ENCODE results near the gene ZBTB37. TPM values are rescaled to one million over a fixed set of nuclear protein-coding genes. Genes with fewer than 3 reads are reported as not detected.

Gene ZBTB37, protein sequence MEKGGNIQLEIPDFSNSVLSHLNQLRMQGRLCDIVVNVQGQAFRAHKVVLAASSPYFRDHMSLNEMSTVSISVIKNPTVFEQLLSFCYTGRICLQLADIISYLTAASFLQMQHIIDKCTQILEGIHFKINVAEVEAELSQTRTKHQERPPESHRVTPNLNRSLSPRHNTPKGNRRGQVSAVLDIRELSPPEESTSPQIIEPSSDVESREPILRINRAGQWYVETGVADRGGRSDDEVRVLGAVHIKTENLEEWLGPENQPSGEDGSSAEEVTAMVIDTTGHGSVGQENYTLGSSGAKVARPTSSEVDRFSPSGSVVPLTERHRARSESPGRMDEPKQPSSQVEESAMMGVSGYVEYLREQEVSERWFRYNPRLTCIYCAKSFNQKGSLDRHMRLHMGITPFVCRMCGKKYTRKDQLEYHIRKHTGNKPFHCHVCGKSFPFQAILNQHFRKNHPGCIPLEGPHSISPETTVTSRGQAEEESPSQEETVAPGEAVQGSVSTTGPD
- total RNA-seq, result 7.5 and 7.9 TPM in 2 replicates

DNA sequence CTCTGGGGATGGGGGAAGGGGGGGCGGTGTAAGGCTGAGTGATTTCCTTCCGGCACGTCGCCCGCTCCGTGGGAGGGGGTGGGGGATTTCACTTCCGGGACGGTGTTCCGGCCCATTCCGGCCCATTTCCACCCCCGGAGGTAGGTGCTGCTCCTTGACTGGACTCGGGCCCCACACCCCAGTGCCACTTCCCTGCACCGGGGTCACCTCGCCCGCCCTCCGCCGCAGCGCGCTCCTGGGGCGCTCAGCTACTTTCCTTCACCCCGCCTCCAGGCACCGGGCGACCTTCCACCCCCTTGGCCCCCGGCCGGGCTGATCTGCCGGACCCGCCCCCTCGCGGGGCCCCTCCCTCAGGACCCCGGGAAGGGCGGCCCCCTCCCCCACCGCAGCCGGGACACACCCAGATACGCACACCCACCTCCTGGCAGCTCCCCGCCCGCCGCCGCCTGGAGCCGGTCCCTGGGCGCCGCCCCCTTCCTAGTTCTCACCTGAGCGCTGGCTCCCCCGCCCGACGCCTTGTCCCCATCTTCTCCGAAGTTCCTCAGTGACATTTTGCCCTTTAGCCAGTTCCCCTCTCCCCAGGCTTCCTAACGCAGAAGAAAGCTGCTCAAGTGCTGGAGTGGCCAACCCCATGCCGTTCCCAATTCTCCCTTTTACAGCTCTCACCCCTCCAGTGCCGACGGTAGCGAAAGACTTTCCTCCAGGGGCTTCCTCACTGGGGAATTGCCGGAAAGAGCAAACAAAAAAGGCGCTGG lies at the start of gene ZBTB37:
ZBTB37 (plus strand) TSS at position 115 of the 755 bp plus-strand sequence. CDS start 1,846 bp downstream, outside the sequence.
- H3K36me3 ChIP-seq (ENCODE audit: control insufficient read depth, insufficient read depth, low read length), result peaks cover 6% of the 10 kb centered on the region
- no peaks in the 10 kb centered on the region for H3K27me3 ChIP-seq (ENCODE audit: control insufficient read depth, insufficient read depth, low read length)
- peak; percentile 21 for DNase-seq (ENCODE audit: low read depth)
- TF ChIP-seq, protein P1, sequence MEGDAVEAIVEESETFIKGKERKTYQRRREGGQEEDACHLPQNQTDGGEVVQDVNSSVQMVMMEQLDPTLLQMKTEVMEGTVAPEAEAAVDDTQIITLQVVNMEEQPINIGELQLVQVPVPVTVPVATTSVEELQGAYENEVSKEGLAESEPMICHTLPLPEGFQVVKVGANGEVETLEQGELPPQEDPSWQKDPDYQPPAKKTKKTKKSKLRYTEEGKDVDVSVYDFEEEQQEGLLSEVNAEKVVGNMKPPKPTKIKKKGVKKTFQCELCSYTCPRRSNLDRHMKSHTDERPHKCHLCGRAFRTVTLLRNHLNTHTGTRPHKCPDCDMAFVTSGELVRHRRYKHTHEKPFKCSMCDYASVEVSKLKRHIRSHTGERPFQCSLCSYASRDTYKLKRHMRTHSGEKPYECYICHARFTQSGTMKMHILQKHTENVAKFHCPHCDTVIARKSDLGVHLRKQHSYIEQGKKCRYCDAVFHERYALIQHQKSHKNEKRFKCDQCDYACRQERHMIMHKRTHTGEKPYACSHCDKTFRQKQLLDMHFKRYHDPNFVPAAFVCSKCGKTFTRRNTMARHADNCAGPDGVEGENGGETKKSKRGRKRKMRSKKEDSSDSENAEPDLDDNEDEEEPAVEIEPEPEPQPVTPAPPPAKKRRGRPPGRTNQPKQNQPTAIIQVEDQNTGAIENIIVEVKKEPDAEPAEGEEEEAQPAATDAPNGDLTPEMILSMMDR (IDR thresholded peaks at IDR 0.05; ENCODE audit: insufficient read depth, low read length, poor library complexity, severe bottlenecking), result no peak
- H3K4me3 ChIP-seq (ENCODE audit: low read depth, low read length), result peak within 1 kb of the TSS; percentile 75

DNA sequence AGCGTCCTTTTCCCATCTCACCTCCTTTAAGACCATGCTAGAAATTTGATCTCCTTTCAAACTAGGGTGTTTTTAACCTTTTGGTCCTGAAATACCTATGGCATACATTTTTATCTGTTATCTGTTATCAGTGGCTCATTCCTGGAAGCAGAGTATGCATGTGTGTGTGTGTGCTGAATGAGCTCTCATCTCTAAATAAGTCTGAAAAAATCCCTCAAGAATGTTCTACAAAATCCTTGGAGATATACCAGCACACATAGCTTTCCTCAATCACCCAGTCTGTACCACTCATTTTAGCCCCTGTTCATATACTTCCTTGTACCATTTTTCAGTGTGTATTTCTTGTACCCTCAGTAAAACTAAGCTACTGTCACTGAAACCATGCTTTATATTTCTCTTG lies 49.7 kb upstream of the ZBTB37 start:
- no peak overlapping the region for H3K4me3 ChIP-seq (ENCODE audit: low read depth, low read length)
- TF ChIP-seq, protein P1 (IDR thresholded peaks at IDR 0.05; ENCODE audit: insufficient read depth, low read length, poor library complexity, severe bottlenecking), result no peak
- H3K36me3 ChIP-seq (ENCODE audit: control insufficient read depth, insufficient read depth, low read length), result no peaks in the 10 kb centered on the region
- no peaks in the 10 kb centered on the region for H3K27me3 ChIP-seq (ENCODE audit: control insufficient read depth, insufficient read depth, low read length)
- no peak for DNase-seq (ENCODE audit: low read depth)

DNA sequence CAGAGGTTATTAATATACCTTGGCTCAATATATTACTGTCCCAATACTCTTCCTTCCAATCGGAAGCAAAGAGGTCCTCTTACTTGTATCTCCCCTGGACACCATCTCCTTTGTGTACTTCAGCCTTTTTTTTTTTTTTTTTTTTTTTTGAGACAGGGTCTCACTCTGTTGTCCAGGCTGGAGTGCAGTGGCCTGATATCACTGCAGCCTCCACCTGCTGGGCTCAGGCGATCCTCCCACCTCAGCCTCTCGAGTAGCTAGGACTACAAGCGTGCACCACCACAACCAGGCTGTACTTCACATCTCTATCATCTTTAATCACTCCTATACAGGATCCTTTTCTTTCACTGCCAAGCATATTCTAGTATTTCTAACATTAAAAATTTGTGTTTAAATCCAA lies 46.5 kb upstream of the ZBTB37 start:
- TF ChIP-seq, protein P1 (IDR thresholded peaks at IDR 0.05; ENCODE audit: insufficient read depth, low read length, poor library complexity, severe bottlenecking), result no peak
- H3K4me3 ChIP-seq (ENCODE audit: low read depth, low read length), result no peak overlapping the region

DNA sequence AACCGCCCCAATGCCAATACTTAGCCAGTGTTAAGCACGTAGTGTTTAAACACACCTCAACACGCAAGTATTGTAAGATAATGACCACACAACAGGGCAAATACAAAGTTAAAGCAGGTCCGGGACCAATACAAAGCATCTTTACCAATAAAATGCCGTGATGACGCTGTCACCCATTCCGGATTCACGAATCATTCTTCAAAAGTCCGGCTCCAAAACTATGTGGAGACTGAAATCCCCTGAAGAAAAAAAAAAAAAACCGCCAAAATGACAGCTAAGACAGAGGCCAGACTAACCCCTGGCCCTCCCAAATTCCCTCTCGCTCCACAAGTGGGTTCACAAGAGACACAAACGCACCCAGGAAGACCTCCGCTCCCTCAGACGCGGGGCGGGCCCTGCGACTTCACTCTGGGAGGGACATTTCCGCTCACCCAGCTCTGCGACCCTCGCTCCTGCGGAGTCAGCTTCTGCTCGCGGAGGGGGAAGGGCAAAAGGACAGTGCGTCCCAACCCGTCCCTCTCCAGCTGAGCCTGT lies 44.3 kb upstream of the ZBTB37 start:
- TF ChIP-seq, protein P1 (IDR thresholded peaks at IDR 0.05; ENCODE audit: insufficient read depth, low read length, poor library complexity, severe bottlenecking), result no peak
- peak overlapping the region; percentile 81 for H3K4me3 ChIP-seq (ENCODE audit: low read depth, low read length)
- DNase-seq (ENCODE audit: low read depth), result no peak
- no peaks in the 10 kb centered on the region for H3K27me3 ChIP-seq (ENCODE audit: control insufficient read depth, insufficient read depth, low read length)
- no peaks in the 10 kb centered on the region for H3K36me3 ChIP-seq (ENCODE audit: control insufficient read depth, insufficient read depth, low read length)

More for the DNA sequence above, 46.5 kb upstream of the ZBTB37 start:
- Histone ChIP-seq H3K27me3 (ENCODE audit: control insufficient read depth, insufficient read depth, low read length) (no peaks in the 10 kb centered on the region), H3K36me3 (ENCODE audit: control insufficient read depth, insufficient read depth, low read length) (no peaks in the 10 kb centered on the region)
- no peak for DNase-seq (ENCODE audit: low read depth)

DNA sequence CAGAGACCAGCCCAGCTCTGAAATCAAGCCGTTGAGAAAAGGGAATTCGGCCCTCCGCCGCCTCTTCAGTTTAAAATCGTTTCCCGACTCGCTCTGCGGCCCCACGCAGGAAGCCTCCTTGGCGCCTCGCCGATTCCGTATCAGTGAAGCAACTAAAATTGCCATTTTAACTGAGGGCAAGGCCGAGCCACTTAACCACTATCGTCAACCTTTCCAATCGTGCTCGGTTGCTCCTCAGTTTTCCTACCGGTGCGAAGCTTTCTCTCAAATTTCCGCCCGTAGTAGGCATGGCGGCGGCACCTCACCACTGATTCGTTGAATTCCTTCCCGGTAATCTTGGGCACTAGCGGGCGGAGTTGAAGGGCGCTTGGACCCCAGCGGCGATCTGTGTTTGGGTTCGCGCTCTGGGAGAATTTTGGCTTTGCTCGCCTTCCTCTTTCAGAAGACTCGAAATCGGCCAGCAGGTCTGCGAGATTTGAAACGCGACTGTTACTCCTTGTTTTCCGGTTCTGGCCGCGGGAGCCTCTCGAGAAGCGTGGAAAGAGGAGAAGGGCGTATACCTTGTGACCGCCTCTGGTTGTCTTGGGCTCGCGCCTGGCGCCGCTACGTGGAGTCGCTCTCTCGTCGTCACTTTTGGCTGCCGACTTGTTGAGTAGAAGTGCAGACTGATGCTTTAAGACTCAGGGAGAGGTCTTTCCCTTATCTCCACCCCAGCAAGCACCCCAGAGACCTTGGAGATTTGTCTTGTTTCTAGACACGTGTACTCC lies 43.7 kb upstream of the ZBTB37 start, which contains the start of the genes CENPL and DARS2:
CENPL (minus strand) TSS at position 569 of the 767 bp plus-strand sequence. CDS start 13,584 bp downstream, outside the sequence.
DARS2 (plus strand) TSS at position 359 of the 767 bp plus-strand sequence. CDS start 557 bp downstream, outside the sequence.
- TF ChIP-seq, protein P1 (IDR thresholded peaks at IDR 0.05; ENCODE audit: insufficient read depth, low read length, poor library complexity, severe bottlenecking), result no peak

More for the DNA sequence above, 43.7 kb upstream of the ZBTB37 start, which contains the start of the genes CENPL and DARS2:
- Histone ChIP-seq H3K27me3 (ENCODE audit: control insufficient read depth, insufficient read depth, low read length) (no peaks in the 10 kb centered on the region), H3K4me3 (ENCODE audit: low read depth, low read length) (peak within 1 kb of the TSS; percentile 81), H3K36me3 (ENCODE audit: control insufficient read depth, insufficient read depth, low read length) (no peaks in the 10 kb centered on the region)
- DNase-seq (ENCODE audit: low read depth), result peak; percentile 92

Measured in kidney epithelial cell (primary cell).